ENCODE measurements around the gene BACE2.

- no peak for TF ChIP-seq IRF2 (CRISPR knock-in tag; IDR thresholded peaks at IDR 0.05)
- no peak for TF ChIP-seq ZEB1 (IDR thresholded peaks at IDR 0.05; ENCODE audit: insufficient replicate concordance, low read depth)
- TF ChIP-seq CTCF (CRISPR knock-in tag; IDR thresholded peaks at IDR 0.05), result no peak
- no peak for TF ChIP-seq E2F1 (CRISPR knock-in tag; IDR thresholded peaks at IDR 0.05)
- TF ChIP-seq ATF7 (IDR thresholded peaks at IDR 0.05), result no peak
- TF ChIP-seq ATF7 (CRISPR knock-in tag; IDR thresholded peaks at IDR 0.05), result no peak
- no peak for TF ChIP-seq ATF5 (CRISPR knock-in tag; IDR thresholded peaks at IDR 0.05; ENCODE audit: low read depth)
- no peak for TF ChIP-seq ARID2 (CRISPR knock-in tag; IDR thresholded peaks at IDR 0.05; ENCODE audit: borderline replicate concordance)
- TF ChIP-seq SAFB2 (CRISPR knock-in tag; IDR thresholded peaks at IDR 0.05; ENCODE audit: borderline replicate concordance, low read depth), result no peak
- no peak for TF ChIP-seq SIN3B (IDR thresholded peaks at IDR 0.05; ENCODE audit: low read length)
- no peak for TF ChIP-seq SIN3A (IDR thresholded peaks at IDR 0.05; ENCODE audit: borderline replicate concordance, low read depth, low read length)
- TF ChIP-seq TAF1 (CRISPR knock-in tag; IDR thresholded peaks at IDR 0.05), result no peak
- TF ChIP-seq ZZZ3 (CRISPR knock-in tag; IDR thresholded peaks at IDR 0.05; ENCODE audit: borderline replicate concordance), result no peak
These were observed 19.6 kb downstream of the BACE2 start for GRCh38 chr21:41187537-41188025.
